Dendritic cell treated with granulocyte-macrophage colony-stimulating factor and Interleukin-4, amounts not matched to agents 40 ng/mL and 50 ng/mL, for 4 days (primary cell): ENCODE measurements around the gene DSCAML1.
"Not testable (repeated sequence)": the region's sequence is repeated elsewhere in the genome, so short reads cannot be mapped to it uniquely, and the experiment has no call there.

Experiments used
- H3K27ac Mint-ChIP-seq: one replicate; pipeline ENCODE4 v1.8.0; 2022; ENCODE audit warnings: mild to moderate bottlenecking, mixed read lengths
- H3K27me3 Mint-ChIP-seq: one replicate; pipeline ENCODE4 v1.8.0; 2022; ENCODE audit warnings: mild to moderate bottlenecking, mixed read lengths
- H3K36me3 Mint-ChIP-seq: one replicate; pipeline ENCODE4 v1.8.0; 2022; ENCODE audit warnings: low read depth, mixed read lengths
- H3K4me1 Mint-ChIP-seq: one replicate; pipeline ENCODE4 v1.8.0; 2022; ENCODE audit warnings: low read depth, mixed read lengths
- H3K4me3 Mint-ChIP-seq: one replicate; pipeline ENCODE4 v1.8.0; 2022; ENCODE audit warnings: mild to moderate bottlenecking, moderate library complexity, mixed read lengths
- H3K9me3 Mint-ChIP-seq: one replicate; pipeline ENCODE4 v1.8.0; 2022; ENCODE audit warnings: mixed read lengths
- intact Hi-C: fragments of 100-400 bp; cut with micrococcal nuclease; formaldehyde crosslinking; loops from one replicate; pipeline ENCODE4 v1.15.0; 2022

DSCAML1 gene

DNA sequence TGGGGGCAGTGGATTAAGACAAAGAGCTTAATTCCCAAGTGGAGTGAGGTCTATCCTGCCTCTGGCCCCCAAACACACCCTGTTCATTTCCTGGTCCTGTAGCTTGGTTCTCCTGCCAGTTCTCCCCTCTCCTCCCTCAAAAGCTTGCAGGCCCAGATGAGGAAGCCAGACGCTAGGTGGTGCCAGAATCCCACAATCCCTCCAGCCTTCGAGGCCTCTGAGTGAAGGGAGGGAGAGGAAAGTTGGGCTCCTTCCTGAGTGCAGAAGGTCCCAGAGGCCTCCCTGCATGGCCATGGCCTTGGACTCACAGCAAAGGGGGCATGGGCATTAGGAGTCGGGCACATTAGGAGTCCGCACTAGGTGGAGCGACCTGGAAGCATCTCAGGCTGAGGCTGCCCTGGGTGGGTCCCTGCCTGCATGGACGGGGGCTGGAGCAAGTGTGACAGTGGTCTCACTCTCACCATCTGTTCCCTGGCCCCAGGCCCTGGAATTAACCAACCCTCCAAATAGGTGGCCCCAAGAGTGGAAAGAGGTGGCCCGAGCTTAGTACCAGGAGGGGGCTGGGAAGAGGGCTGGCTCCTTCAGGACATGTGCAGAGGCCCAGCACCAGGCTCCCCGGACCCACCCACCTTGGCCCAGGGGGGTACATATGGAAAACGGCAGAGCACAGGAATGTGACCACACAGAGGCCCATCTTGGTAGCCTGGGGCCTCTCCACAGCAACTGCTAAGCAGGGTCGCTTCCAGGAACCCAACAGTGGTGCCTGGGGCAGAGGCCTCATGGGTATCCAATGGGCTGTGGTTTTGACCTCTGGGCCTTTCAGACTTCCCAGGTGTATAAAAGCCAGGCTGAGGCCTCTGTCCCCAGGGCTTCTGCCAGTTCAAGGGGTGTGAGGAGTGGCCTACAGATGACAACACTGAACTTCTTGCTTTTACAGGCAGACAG, 22.4 kb upstream of the DSCAML1 start:
- Mint-ChIP-seq H3K4me3 (no peak overlapping the region), H3K36me3 (no peaks in the 10 kb centered on the region), H3K9me3 (no peaks in the 10 kb centered on the region), H3K4me1 (peaks cover 81% of the 10 kb centered on the region), H3K27ac (peak overlapping the region; percentile 97), H3K27me3 (peaks cover 4% of the 10 kb centered on the region)
- intact Hi-C loops = loop anchor here (2.0 to 10.0 kb wide), 3 partner anchors 233 to 377 kb away; no protein-coding TSS in a partner anchor

DNA sequence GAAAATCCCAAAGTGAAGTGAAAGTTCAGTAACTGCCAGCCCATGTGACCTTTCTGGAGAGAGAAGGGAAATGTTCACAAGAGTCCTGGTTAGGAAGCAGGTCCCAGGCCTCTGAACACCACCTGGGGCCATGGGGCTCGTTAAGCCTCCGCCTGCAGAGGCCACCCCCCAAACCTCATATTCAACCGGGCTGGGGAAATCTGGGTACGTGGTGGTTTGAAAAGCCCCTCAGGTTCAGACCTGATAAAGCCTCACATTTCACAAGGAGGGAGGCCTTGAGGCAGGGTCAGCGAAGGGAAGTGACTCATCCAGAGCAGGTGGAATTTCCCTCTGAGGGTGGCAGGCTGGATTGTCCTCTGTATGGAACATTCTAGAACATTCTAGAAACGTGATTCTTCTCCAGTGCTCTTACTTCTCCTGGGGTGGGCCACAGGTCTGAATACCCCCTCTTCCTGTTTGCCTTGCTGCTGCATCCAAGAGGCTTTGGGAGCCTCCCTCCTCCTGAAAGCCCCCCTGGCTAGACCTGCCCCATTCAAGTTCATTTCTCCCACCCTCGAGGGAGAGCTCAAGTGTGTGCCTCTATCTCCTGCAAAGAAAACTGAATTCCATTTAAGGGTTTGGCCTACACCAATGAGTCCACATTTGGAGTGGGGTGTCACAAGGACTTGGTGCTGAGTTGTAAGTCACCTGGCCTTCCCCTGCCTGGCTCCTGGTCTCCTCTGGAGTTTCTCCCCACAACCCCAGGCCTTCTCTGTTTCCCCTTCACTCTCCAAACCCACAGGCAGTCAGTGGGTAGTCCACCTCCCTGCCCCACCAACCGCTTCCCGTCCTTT, 21.2 kb upstream of the DSCAML1 start:
- H3K27me3 Mint-ChIP-seq = no peaks in the 10 kb centered on the region
- no peaks in the 10 kb centered on the region for H3K9me3 Mint-ChIP-seq
- peaks cover 81% of the 10 kb centered on the region for H3K4me1 Mint-ChIP-seq
- intact Hi-C loops = loop anchor here (1.0 to 5.0 kb wide), 3 partner anchors 11 to 376 kb away; no protein-coding TSS in a partner anchor
- no peak overlapping the region for H3K4me3 Mint-ChIP-seq
- no peaks in the 10 kb centered on the region for H3K36me3 Mint-ChIP-seq
- peak overlapping the region; percentile 97 for H3K27ac Mint-ChIP-seq

DNA sequence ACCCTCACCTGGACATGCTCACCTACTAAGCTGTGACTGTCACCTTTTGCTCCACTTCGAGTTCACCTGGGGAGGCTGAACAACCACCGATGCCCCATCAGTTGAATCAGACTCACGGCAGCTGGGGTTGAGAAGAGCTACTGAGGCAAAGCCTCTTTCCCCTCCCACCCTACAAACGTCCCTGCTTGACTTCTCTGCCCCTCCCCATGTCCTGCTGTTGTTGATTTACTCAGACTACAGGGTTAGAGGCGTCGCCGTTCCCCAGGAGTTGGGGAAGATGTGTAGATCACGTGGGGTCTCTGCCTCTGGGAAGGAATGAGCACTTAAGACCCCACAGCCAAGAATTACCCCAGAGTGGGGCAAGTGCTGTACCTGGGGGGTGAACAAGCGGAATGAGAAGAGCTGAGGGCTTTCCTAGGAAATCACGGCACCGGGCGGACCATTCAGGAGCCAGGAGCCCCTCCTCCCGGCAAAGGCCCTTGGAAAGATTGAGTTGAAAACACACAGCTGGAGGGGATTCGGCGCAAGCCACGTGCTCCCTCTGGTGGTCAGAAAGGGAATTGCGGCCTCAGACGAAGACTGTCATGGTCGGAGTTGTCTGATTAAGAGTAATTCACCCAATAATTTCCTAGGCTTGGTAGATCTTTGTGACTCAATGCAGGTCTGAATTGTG, 20.5 kb upstream of the DSCAML1 start:
- intact Hi-C loops = loop anchor here (1.0 to 5.0 kb wide), 3 partner anchors 10 to 375 kb away; no protein-coding TSS in a partner anchor
- Mint-ChIP-seq H3K27ac (peak overlapping the region; percentile 97), H3K4me1 (peaks cover 84% of the 10 kb centered on the region), H3K36me3 (no peaks in the 10 kb centered on the region), H3K9me3 (no peaks in the 10 kb centered on the region), H3K4me3 (peak overlapping the region; percentile 58), H3K27me3 (no peaks in the 10 kb centered on the region)

DNA sequence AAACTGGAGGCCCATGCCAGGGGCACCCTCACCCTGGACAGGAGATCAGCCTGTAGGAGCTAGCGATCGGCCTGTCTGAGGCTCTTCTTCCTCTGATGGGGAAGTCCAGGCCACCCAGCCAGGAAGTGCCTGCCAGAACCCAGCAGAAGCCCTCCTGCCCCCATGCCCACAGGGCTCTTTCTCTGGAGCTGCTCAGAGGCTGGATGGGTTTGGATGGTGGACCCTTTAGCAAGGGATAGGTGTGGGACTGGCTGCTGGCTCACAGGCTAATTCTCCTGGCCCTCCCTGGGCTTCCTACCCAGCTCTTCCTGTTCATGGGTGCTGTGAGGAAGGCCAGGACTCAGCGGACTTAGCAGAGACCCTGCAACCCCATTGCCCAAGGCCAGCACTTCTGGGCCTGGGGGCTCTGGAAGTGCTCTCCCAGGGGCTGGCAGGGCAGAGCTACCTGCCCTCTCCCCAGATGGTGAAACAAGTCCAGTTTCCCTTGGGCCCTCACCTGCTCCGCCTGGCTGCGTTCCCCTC, 19.9 kb upstream of the DSCAML1 start:
- H3K27me3 Mint-ChIP-seq = no peaks in the 10 kb centered on the region
- peaks cover 84% of the 10 kb centered on the region for H3K4me1 Mint-ChIP-seq
- peak overlapping the region; percentile 97 for H3K27ac Mint-ChIP-seq
- peak overlapping the region; percentile 58 for H3K4me3 Mint-ChIP-seq
- H3K9me3 Mint-ChIP-seq = no peaks in the 10 kb centered on the region
- intact Hi-C loops = loop anchor here (5.0 kb wide), 1 partner anchor 375 kb away; no protein-coding TSS in a partner anchor
- no peaks in the 10 kb centered on the region for H3K36me3 Mint-ChIP-seq

DNA sequence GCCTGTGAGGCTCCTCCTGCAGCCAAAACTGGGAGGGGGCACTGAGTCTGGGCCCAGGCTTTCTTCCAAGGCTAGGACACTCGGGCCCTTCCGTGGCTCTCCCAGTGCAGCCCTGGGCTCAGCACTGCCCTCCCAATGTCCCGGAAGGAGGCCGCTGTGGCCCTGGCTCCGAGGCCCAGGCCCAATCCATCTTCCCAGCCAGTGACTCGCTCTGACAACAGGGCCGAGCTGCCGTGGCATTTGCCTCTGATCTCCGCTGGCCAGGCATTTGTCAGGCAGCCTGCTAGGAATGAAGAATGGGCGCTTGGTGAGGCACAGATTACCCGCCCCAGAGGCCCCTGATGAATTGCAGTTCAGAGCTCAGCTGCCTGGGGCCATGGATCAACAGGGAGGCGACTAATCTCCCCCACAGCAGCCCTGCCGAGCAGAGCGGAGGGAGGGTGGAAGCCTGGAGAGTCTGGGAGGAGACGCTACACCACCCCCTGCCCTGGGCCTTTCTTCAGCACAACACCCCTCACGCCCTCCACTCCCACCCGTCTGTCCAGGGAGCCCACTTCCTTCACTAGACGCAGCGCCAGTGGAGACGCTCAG, 19.2 kb upstream of the DSCAML1 start:
- Mint-ChIP-seq H3K36me3 (no peaks in the 10 kb centered on the region), H3K9me3 (no peaks in the 10 kb centered on the region), H3K27me3 (peaks cover 2% of the 10 kb centered on the region), H3K4me3 (peak overlapping the region; percentile 30), H3K4me1 (peaks cover 83% of the 10 kb centered on the region), H3K27ac (peak overlapping the region; percentile 97)
- intact Hi-C loops = loop anchor here (5.0 kb wide), 1 partner anchor 374 kb away; no protein-coding TSS in a partner anchor

DNA sequence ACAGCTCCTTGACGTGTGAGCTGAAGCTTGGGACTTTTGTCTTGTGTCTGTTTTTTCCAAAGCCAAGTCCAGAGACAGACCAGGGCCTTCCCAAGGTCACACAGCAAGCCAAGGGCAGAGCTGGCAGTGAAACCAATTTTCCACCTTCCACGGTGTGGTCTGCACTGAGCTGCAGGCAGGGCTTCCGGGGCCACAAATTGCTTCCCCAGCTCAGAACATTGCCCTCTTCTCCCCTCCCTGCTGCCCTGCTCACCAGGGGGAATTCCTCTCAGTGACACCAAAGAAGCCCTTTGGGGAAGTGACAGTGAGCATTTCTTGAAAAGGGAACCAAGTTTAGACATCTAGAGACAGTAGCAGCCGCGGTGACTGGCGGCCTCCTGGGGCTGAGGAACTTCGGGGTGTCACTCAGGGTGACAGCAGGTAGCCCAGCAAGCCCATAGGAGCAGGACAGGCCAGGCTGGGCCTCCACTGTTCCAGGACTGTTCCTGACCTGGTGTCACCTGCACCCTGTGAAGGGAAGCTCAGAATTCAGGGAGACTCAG, 18.3 kb upstream of the DSCAML1 start:
- intact Hi-C loops = loop anchor here (5.0 kb wide), 1 partner anchor 373 kb away; no protein-coding TSS in a partner anchor
- H3K4me3 Mint-ChIP-seq = no peak overlapping the region
- H3K27ac Mint-ChIP-seq = peak overlapping the region; percentile 97
- H3K4me1 Mint-ChIP-seq = peaks cover 91% of the 10 kb centered on the region
- peaks cover 5% of the 10 kb centered on the region for H3K27me3 Mint-ChIP-seq
- no peaks in the 10 kb centered on the region for H3K9me3 Mint-ChIP-seq
- no peaks in the 10 kb centered on the region for H3K36me3 Mint-ChIP-seq

DNA sequence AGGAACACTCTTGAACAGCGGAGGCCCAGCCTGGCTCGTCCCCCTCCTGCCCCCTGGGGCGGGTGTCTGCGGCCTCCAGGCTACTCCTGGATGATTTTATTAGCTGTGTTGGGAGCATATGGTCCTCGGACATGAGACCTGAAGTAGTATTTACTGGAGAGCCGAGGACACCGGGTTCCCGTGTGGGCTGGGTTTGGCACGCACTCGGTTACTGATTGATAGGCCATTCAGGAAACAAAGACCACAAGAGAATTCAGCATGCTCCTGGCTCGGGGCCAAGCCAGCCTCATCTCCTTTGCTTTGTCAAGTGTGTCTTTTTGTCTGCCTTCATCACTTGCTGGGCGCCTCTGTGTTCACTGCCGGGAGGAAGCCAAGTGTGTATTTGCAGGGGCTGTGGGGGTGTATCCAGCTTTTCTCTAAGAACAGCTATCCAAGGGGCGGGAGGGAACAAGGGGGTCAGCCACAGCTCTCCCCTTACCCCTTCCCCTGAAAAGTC, 17.8 kb upstream of the DSCAML1 start:
- intact Hi-C loops = loop anchor here (5.0 kb wide), 1 partner anchor 373 kb away; no protein-coding TSS in a partner anchor
- Mint-ChIP-seq H3K27ac (peak overlapping the region; percentile 97), H3K4me3 (no peak overlapping the region), H3K9me3 (no peaks in the 10 kb centered on the region), H3K4me1 (peaks cover 92% of the 10 kb centered on the region), H3K27me3 (peaks cover 7% of the 10 kb centered on the region), H3K36me3 (no peaks in the 10 kb centered on the region)

DNA sequence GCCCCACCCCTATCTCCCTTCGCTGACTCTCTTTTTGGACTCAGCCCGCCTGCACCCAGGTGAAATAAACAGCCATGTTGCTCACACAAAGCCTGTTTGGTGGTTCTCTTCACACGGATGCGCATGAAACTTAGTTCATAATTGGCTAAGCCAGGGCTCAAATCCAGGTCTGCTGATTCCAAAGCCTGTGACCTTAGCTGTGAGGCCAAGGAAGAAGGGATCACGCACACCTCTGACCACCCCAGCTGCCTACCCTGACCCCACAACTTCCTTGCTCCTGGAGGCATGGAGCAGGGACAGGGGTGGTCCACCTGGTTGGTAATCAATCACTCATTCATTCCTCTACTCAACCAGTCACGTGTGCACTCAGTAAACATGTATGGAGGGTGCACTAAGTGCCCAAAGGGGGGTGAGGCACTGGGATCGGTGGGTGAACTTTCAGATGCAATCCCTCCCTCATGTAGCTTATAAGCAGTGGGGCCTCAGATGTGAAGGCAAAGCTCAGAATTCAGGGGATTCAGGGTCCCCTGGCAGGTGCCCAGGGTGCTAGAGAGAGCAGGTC, 17.3 kb upstream of the DSCAML1 start:
- Mint-ChIP-seq H3K9me3 (no peaks in the 10 kb centered on the region), H3K27me3 (peaks cover 7% of the 10 kb centered on the region), H3K27ac (peak overlapping the region; percentile 97), H3K36me3 (no peaks in the 10 kb centered on the region), H3K4me1 (peaks cover 94% of the 10 kb centered on the region), H3K4me3 (no peak overlapping the region)
- intact Hi-C loops = no loop called here

DNA sequence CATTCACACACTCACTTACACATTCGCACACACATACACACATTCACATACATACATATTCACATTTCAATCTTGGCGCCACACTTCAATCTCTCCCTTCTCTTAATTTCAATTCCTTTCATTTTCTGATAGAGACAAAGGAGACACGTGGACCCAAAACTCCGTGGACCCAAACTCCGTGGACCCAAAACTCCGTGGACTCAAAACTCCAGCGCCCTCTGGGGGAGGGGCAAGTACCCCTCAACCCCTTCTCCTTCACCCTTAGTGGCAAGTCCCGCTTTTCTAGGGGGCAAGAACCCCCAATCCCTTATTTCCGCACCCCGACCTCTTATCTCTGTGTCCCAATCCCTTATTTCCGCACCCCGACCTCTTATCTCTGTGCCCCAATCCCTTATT, 13.0 kb upstream of the DSCAML1 start:
- H3K27ac Mint-ChIP-seq = peak overlapping the region; percentile 38
- H3K4me1 Mint-ChIP-seq = peaks cover 91% of the 10 kb centered on the region
- not testable (repeated sequence) for H3K4me3 Mint-ChIP-seq

DNA sequence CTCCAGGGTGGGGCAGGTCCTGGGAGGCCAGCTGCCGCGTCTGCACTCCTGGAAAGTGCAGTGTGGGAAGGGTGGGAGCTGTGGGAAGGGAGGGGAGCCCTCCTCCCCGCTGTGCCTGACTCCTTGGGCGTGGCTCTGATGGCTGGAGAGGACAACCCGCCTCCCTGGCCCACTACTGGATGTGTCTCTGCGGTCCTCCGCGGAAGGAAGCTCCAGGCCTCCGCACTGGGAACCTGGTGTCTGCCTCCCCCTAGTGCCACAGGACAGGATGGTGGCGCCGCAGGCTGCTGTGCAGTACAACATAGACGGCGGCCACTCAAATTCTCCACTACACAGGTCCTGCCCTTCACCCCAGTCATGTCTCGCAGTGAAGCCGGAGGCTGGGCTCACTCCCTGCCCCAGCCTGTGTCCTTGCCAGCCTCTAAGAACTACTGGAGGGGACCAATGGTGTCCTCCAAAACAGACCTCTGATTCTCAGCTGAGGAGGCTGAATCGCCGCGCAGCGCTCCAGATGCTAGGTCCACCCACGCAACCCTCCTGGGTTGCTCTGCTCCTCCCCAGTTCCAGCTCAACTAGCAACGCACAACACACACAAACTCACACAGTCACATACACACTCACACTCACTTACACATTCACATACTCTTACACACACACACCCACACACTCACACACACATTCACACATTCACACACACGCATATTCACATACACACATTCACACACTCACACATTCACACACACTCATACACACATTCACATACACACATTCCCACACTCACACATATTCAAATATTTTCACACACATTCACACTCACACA, 12.4 kb upstream of the DSCAML1 start:
- H3K9me3 Mint-ChIP-seq = no peaks in the 10 kb centered on the region
- H3K27me3 Mint-ChIP-seq = peaks cover 7% of the 10 kb centered on the region
- H3K4me3 Mint-ChIP-seq = no peak overlapping the region
- H3K36me3 Mint-ChIP-seq = no peaks in the 10 kb centered on the region
- peak overlapping the region; percentile 38 for H3K27ac Mint-ChIP-seq
- H3K4me1 Mint-ChIP-seq = peaks cover 91% of the 10 kb centered on the region
- intact Hi-C loops = no loop called here

More for the DNA sequence above, 13.0 kb upstream of the DSCAML1 start:
- H3K36me3 Mint-ChIP-seq, H3K9me3 Mint-ChIP-seq, H3K27me3 Mint-ChIP-seq, intact Hi-C loops: not testable (repeated sequence)

DNA sequence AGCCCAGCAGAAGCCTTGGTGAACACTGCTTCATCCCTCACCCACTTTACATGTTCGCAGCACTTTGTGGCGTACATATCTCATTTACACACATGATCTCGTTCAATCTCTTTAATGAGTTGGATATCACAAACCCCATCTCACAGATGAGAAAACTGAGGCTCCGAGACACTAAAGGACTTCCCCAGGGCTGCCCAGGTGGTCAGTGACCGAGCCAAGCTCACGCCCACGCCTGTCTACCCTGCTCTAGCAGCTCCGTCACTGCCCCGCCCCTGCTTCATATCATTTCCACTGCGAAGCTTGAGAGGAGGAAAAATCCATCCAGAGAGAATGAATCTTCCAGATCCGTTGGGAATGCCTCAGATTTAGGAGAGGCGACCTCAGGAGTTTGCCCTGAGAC, 11.8 kb upstream of the DSCAML1 start:
- Mint-ChIP-seq H3K4me3 (no peak overlapping the region), H3K27ac (peak overlapping the region; percentile 38), H3K27me3 (peaks cover 7% of the 10 kb centered on the region), H3K4me1 (peaks cover 86% of the 10 kb centered on the region), H3K36me3 (no peaks in the 10 kb centered on the region), H3K9me3 (no peaks in the 10 kb centered on the region)
- intact Hi-C loops = no loop called here
